HG02884 (cell line): ENCODE results near the gene MAPK12.

Experiments
- ATAC-seq: cut with Tn5 transposase; IDR thresholded peaks from one replicate; pipeline ENCODE4 v1.9.1; 2021; ENCODE audit warnings: mild to moderate bottlenecking, moderate library complexity; ENCODE audit not compliant: unreplicated experiment

Gene MAPK12

GRCh38 chr22:50299785-50300619 lies 38.5 kb upstream of the MAPK12 start:
- no peak for ATAC-seq

- ATAC-seq: no peak
Observed at GRCh38 chr22:50298937-50299784, 37.7 kb upstream of the MAPK12 start.

GRCh38 chr22:50298266-50298637 lies 36.8 kb upstream of the MAPK12 start:
- no peak for ATAC-seq

GRCh38 chr22:50297510-50298265 lies 36.2 kb upstream of the MAPK12 start:
- no peak for ATAC-seq

GRCh38 chr22:50296658-50297490 lies 35.4 kb upstream of the MAPK12 start:
- ATAC-seq: no peak

- ATAC-seq: no peak
Observed at GRCh38 chr22:50294319-50294656, 32.8 kb upstream of the MAPK12 start.

- no peak for ATAC-seq
Observed at GRCh38 chr22:50293441-50294318, 32.2 kb upstream of the MAPK12 start.

- no peak for ATAC-seq
Observed at GRCh38 chr22:50292643-50293440, 31.4 kb upstream of the MAPK12 start.

- ATAC-seq: no peak
Observed at GRCh38 chr22:50289942-50290630, 28.6 kb upstream of the MAPK12 start.

- ATAC-seq: no peak
Observed at GRCh38 chr22:50289151-50289941, 27.9 kb upstream of the MAPK12 start.

GRCh38 chr22:50287731-50288130 lies 26.2 kb upstream of the MAPK12 start:
- no peak for ATAC-seq

- ATAC-seq: no peak
Observed at GRCh38 chr22:50286701-50287318, 25.3 kb upstream of the MAPK12 start.

- ATAC-seq: no peak
Observed at GRCh38 chr22:50286275-50286674, 24.8 kb upstream of the MAPK12 start.

GRCh38 chr22:50285568-50286229 lies 24.2 kb upstream of the MAPK12 start:
- no peak for ATAC-seq

- no peak for ATAC-seq
Observed at GRCh38 chr22:50284479-50284878, 23.0 kb upstream of the MAPK12 start.

GRCh38 chr22:50283821-50284220 lies 22.3 kb upstream of the MAPK12 start:
- ATAC-seq: no peak
